PC-9 (cell line): ENCODE results near the gene TATDN2. TPM values are rescaled to one million over a fixed set of nuclear protein-coding genes. Genes with fewer than 3 reads are reported as not detected.

ENCODE experiments used
- BruUV-seq: library from RNA; stranded (reverse); fragments of 400-500 nt; replicated peaks from 2 replicates; lab custom pipeline; 2021; lab: Mats Ljungman, UMichigan
- CTCF ChIA-PET: fragments of 300-600 bp; sonication (Branson Sonifier 250); formaldehyde crosslinking; loops from one replicate; lab custom pipeline; 2022; ENCODE audit warnings: antibody characterized with exemption; lab: Charles Lee
- POLR2A ChIA-PET: fragments of 300-600 bp; sonication (Branson Sonifier 250); formaldehyde crosslinking; loops from one replicate; lab custom pipeline; 2022; ENCODE audit warnings: antibody characterized with exemption; ENCODE audit not compliant: unreplicated experiment; lab: Charles Lee
- DNase-seq, 2 experiments: peaks; one replicate each; pipeline versions ENCODE4 v3.0.0 to v3.0.0-alpha.2; 2015 to 2022; ENCODE audit warnings: mixed read lengths in 1 of 2
- H2AFZ ChIP-seq: fragments of 200-600 bp; sonication (generic); 2 replicates; pipeline ENCODE4 v1.8.1; 2017; ENCODE audit warnings: antibody characterized with exemption
- H3F3A ChIP-seq: fragments of 200-600 bp; sonication (generic); 2 replicates; pipeline ENCODE4 v1.8.1; 2017; ENCODE audit warnings: antibody characterized with exemption, mild to moderate bottlenecking, low read depth; ENCODE audit not compliant: insufficient read depth
- H3K27ac ChIP-seq: fragments of 200-600 bp; sonication (generic); 2 replicates; pipeline ENCODE4 v1.6.1; 2016; ENCODE audit warnings: mixed run types
- H3K27me3 ChIP-seq: fragments of 200-600 bp; sonication (generic); 2 replicates; pipeline ENCODE4 v1.6.1; 2016; ENCODE audit warnings: low read depth, mixed run types; ENCODE audit not compliant: insufficient read depth
- H3K36me3 ChIP-seq: fragments of 200-600 bp; sonication (generic); 2 replicates; pipeline ENCODE4 v1.6.1; 2016; ENCODE audit warnings: low read depth, mixed run types
- H3K4me1 ChIP-seq: fragments of 200-600 bp; sonication (generic); replicated peaks from 2 replicates; pipeline ENCODE4 v1.6.1; 2016; ENCODE audit warnings: mixed run types; ENCODE audit not compliant: insufficient read depth
- H3K4me2 ChIP-seq: fragments of 200-600 bp; sonication (generic); 2 replicates; pipeline ENCODE4 v1.6.1; 2017; ENCODE audit warnings: mixed run types
- H3K4me3 ChIP-seq: fragments of 200-600 bp; sonication (generic); 2 replicates; pipeline ENCODE4 v1.6.1; 2016; ENCODE audit warnings: mixed run types
- H3K79me2 ChIP-seq: fragments of 200-600 bp; sonication (generic); 2 replicates; pipeline ENCODE4 v1.6.1; 2017; ENCODE audit warnings: low read depth, mixed run types
- H3K9me2 ChIP-seq: fragments of 200-600 bp; sonication (generic); 2 replicates; pipeline ENCODE4 v1.8.1; 2017; ENCODE audit warnings: mild to moderate bottlenecking; ENCODE audit not compliant: insufficient read depth
- H3K9me3 ChIP-seq: fragments of 200-600 bp; sonication (generic); 2 replicates; pipeline ENCODE4 v1.8.1; 2016; ENCODE audit warnings: low read depth; ENCODE audit not compliant: insufficient read depth
- H4K20me1 ChIP-seq: fragments of 200-600 bp; sonication (generic); 2 replicates; pipeline ENCODE4 v1.8.1; 2017; ENCODE audit not compliant: insufficient read depth
- EZH2 ChIP-seq: fragments of 200-600 bp; sonication (generic); IDR thresholded peaks from 2 replicates; pipeline ENCODE4 v1.8.0; 2017; ENCODE audit warnings: antibody characterized with exemption, low read depth
- intact Hi-C: fragments of 100-400 bp; cut with micrococcal nuclease; formaldehyde crosslinking; loops from one replicate; pipeline ENCODE4 v1.10.0; 2022; ENCODE audit not compliant: unreplicated experiment
- total RNA-seq: library from RNA; stranded (reverse); gene quantifications from 2 replicates; pipeline ENCODE4 v1.2.3, GENCODE V29; 2021
- TF ChIP-seq, protein P1 (sequence below): fragments of 200-600 bp; sonication (generic); conservative IDR thresholded peaks from 2 replicates; pipeline ENCODE4 v1.6.1; 2017; ENCODE audit warnings: mixed run types, antibody characterized with exemption, mild to moderate bottlenecking, moderate library complexity

The TATDN2 gene
- total RNA-seq, 1 experiment from 2014 or later = 34.0 TPM

- Histone ChIP-seq H4K20me1 (peaks cover 21% of the 10 kb centered on the region), H3K4me2 (no peak overlapping the region), H3K9me2 (no peaks in the 10 kb centered on the region), H3K36me3 (peaks cover 11% of the 10 kb centered on the region), H3K27ac (no peak overlapping the region), H3K4me3 (no peak overlapping the region), H2AFZ (no peak overlapping the region), H3K4me1 (no peaks in the 10 kb centered on the region), H3K79me2 (peaks cover 20% of the 10 kb centered on the region), H3K27me3 (no peaks in the 10 kb centered on the region), H3K9me3 (no peaks in the 10 kb centered on the region), H3F3A (peaks cover 6% of the 10 kb centered on the region; the same call in 1 of the 2 replicates)
- POLR2A ChIA-PET = no interaction called here
- TF ChIP-seq, protein P1, sequence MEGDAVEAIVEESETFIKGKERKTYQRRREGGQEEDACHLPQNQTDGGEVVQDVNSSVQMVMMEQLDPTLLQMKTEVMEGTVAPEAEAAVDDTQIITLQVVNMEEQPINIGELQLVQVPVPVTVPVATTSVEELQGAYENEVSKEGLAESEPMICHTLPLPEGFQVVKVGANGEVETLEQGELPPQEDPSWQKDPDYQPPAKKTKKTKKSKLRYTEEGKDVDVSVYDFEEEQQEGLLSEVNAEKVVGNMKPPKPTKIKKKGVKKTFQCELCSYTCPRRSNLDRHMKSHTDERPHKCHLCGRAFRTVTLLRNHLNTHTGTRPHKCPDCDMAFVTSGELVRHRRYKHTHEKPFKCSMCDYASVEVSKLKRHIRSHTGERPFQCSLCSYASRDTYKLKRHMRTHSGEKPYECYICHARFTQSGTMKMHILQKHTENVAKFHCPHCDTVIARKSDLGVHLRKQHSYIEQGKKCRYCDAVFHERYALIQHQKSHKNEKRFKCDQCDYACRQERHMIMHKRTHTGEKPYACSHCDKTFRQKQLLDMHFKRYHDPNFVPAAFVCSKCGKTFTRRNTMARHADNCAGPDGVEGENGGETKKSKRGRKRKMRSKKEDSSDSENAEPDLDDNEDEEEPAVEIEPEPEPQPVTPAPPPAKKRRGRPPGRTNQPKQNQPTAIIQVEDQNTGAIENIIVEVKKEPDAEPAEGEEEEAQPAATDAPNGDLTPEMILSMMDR = no peak
- TF ChIP-seq EZH2 = no peak
- CTCF ChIA-PET = no interaction called here
- intact Hi-C loops = no loop called here
- no peak for DNase-seq
- no TSS peak for BruUV-seq
Measured at GRCh38 chr3:10277115-10277625, 28.9 kb downstream of the TATDN2 start.

DNA sequence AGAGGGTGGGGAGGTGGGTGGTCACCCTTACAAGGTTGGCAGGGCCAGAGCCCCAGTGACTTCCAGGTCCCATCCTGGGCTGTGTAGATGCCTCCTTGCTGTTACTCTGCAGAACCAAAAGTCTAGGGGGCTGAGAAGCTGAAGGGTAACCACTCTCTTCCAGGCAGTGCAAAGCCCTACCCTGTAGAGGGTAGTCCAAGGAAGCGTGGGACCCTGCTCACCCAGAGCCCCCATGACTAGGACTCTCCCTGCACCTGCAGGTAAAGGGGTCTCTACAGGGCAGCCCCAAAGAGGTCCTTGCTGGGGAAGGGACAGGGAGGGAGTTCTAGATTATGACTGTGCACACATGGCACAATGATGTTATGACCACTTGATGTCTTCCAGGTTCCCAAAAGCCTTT, 30.2 kb downstream of the TATDN2 start:
- Histone ChIP-seq H3K4me2 (no peak overlapping the region), H3K27ac (no peak overlapping the region), H3K27me3 (no peaks in the 10 kb centered on the region), H3K79me2 (peaks cover 12% of the 10 kb centered on the region), H3K4me3 (no peak overlapping the region), H3F3A (peaks cover 3% of the 10 kb centered on the region; the same call in 1 of the 2 replicates), H3K36me3 (peaks cover 19% of the 10 kb centered on the region), H3K4me1 (no peaks in the 10 kb centered on the region), H3K9me3 (no peaks in the 10 kb centered on the region), H2AFZ (no peak overlapping the region), H4K20me1 (peaks cover 17% of the 10 kb centered on the region), H3K9me2 (no peaks in the 10 kb centered on the region)
- DNase-seq = no peak
- BruUV-seq = no TSS peak
- intact Hi-C loops = no loop called here
- POLR2A ChIA-PET = no interaction called here
- TF ChIP-seq, protein P1 = no peak
- no peak for TF ChIP-seq EZH2
- CTCF ChIA-PET = no interaction called here

DNA sequence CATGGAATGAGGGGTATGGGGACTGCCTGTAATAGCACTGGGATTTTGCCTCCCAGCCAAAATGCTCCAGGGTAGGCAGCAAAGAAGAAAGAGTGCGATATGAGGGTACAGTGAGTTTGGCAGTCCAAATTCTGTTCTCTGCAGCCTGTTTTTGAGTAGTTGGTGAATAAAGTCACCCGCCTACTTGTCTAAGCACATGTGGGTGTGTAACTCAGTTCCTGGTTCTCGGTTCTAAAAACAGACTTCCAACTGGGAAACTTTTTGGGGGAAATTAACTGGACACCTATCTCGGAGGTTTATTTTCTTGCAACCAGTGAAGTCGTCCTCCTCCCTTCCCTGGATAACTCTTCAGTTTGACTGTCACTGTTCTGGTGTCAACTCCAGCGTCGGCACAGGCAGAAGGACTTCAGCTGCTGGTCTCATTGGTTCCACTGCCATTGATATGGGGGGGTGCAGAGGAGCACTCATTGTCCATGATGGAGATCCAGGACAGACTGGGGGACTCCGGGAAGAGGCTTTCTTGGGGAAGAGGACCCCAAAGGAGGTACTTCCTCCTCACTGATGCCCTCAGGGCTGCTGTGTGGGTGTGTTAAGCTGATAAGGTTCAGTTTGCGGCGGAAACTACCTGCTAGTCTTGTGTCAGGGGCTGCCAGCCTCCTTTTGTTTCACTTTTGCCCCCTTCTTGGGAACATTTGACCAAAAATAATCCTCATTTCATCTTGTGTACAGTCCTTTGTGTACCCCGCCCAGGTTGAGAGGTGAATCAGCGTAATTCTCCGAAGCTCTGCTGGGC, 31.3 kb downstream of the TATDN2 start:
- H3K27me3 ChIP-seq = no peaks in the 10 kb centered on the region
- H3K9me2 ChIP-seq = no peaks in the 10 kb centered on the region
- DNase-seq = no peak
- peaks cover 4% of the 10 kb centered on the region; the same call in 1 of the 2 replicates for H3K79me2 ChIP-seq
- ChIA-PET CTCF (no interaction called here), POLR2A (no interaction called here)
- no peaks in the 10 kb centered on the region for H3K4me1 ChIP-seq
- no TSS peak for BruUV-seq
- no peaks in the 10 kb centered on the region for H3K9me3 ChIP-seq
- peaks cover 18% of the 10 kb centered on the region for H4K20me1 ChIP-seq
- TF ChIP-seq EZH2 = no peak
- H3F3A ChIP-seq = peaks cover 2% of the 10 kb centered on the region; the same call in 1 of the 2 replicates
- no peak overlapping the region for H3K4me3 ChIP-seq
- intact Hi-C loops = no loop called here
- no peak overlapping the region for H2AFZ ChIP-seq
- H3K27ac ChIP-seq = no peak overlapping the region
- H3K4me2 ChIP-seq = no peak overlapping the region
- peaks cover 20% of the 10 kb centered on the region for H3K36me3 ChIP-seq
